Endothelial cell of umbilical vein (primary cell): Measurements from ENCODE around the gene ELOA. TPM values are rescaled to one million over a fixed set of nuclear protein-coding genes. Genes with fewer than 3 reads are reported as not detected.
A peak's percentile ranks its signal among the peaks of the same experiment; 100 is the strongest.

Experiments used
- BruUV-seq: library from RNA; stranded (reverse); fragments of 400-500 nt; replicated peaks from 2 replicates; lab custom pipeline; 2021; lab: Mats Ljungman, UMichigan
- CTCF ChIA-PET: fragments of 300-600, 350-600 bp; sonication (Branson Sonifier 250); formaldehyde crosslinking; loops from one replicate; lab custom pipeline; 2021; ENCODE audit warnings: antibody characterized with exemption, inconsistent platforms; lab: Charles Lee
- POLR2A ChIA-PET: fragments of 300-600, 350-600 bp; sonication (Branson Sonifier 250); formaldehyde crosslinking; loops from one replicate; lab custom pipeline; 2021; ENCODE audit warnings: antibody characterized with exemption, inconsistent platforms; lab: Charles Lee
- DNase-seq: peaks from one replicate; pipeline ENCODE4 v3.0.0-alpha.2; 2011; ENCODE audit warnings: low read depth, low spot score
- FAIRE-seq: peaks from 2 replicates; lab custom pipeline; 2011; peaks lifted over from hg19 to GRCh38; lab: Jason Lieb, UNC
- H2AFZ ChIP-seq: 2 replicates; pipeline ENCODE4 v1.6.0; 2012; ENCODE audit warnings: low read depth, low read length, control low read depth, inconsistent platforms
- H3K27ac ChIP-seq: 2 replicates; pipeline ENCODE4 v1.5.1; 2011; ENCODE audit warnings: low read depth, mild to moderate bottlenecking, control low read depth, low read length, moderate library complexity; ENCODE audit not compliant: insufficient read depth
- H3K27me3 ChIP-seq, 2 experiments: 2 replicates each; pipeline versions ENCODE4 v1.6.0 to v1.6.1; 2011; ENCODE audit warnings: low read length in 2 of 2, mixed read lengths in 1 of 2; ENCODE audit not compliant: control insufficient read depth in 2 of 2, insufficient read depth in 2 of 2
- H3K36me3 ChIP-seq, 2 experiments: 2 replicates in 1 of 2; 3 replicates in 1 of 2; pipeline ENCODE4 v1.5.1; 2011; ENCODE audit warnings: low read length in 2 of 2, mild to moderate bottlenecking in 1 of 2, moderate library complexity in 1 of 2; ENCODE audit not compliant: control insufficient read depth in 2 of 2, insufficient read depth in 2 of 2; ENCODE audit errors: extremely low read depth in 1 of 2
- H3K4me1 ChIP-seq: 3 replicates; pipeline ENCODE4 v1.5.1; 2011; ENCODE audit warnings: mild to moderate bottlenecking, low read length; ENCODE audit not compliant: control insufficient read depth, insufficient read depth; ENCODE audit errors: extremely low read depth
- H3K4me2 ChIP-seq: 2 replicates; pipeline ENCODE4 v1.6.1; 2011; ENCODE audit warnings: low read length, control low read depth, mixed read lengths; ENCODE audit not compliant: insufficient read depth
- H3K4me3 ChIP-seq, 3 experiments: fragments of 200-600 bp in 1 of 3; sonication (generic), shearing (Covaris generic) in 1 of 3; replicated peaks in 1 of 3; 2 replicates each; pipeline ENCODE4 v1.5.1; 2011 to 2016; ENCODE audit warnings: control low read depth in 3 of 3, low read length in 3 of 3, mild to moderate bottlenecking in 2 of 3, inconsistent platforms in 1 of 3, low read depth in 1 of 3, moderate library complexity in 1 of 3; ENCODE audit not compliant: insufficient read depth in 1 of 3
- H3K79me2 ChIP-seq: 2 replicates; pipeline ENCODE4 v1.6.0; 2012; ENCODE audit warnings: low read length, inconsistent platforms; ENCODE audit not compliant: control insufficient read depth, insufficient read depth
- H3K9ac ChIP-seq: replicated peaks from 2 replicates; pipeline ENCODE3; 2011; ENCODE audit warnings: low read length, control low read depth; ENCODE audit not compliant: insufficient read depth; ENCODE audit errors: extremely low read depth
- H3K9me1 ChIP-seq: replicated peaks from 3 replicates; pipeline ENCODE4 v1.6.0; 2011; ENCODE audit warnings: mild to moderate bottlenecking, low read length; ENCODE audit not compliant: control insufficient read depth, insufficient read depth; ENCODE audit errors: extremely low read depth
- H3K9me3 ChIP-seq: replicated peaks from 2 replicates; pipeline ENCODE4 v1.5.1; 2012; ENCODE audit warnings: low read length, inconsistent platforms; ENCODE audit not compliant: control insufficient read depth, insufficient read depth
- H4K20me1 ChIP-seq: replicated peaks from 2 replicates; pipeline ENCODE3; 2011; ENCODE audit warnings: mild to moderate bottlenecking, low read length; ENCODE audit not compliant: control insufficient read depth, insufficient read depth; ENCODE audit errors: extremely low read depth
- CTCF ChIP-seq, 2 donors: IDR thresholded peaks; 1 replicate in 1 of 2; 2 replicates in 1 of 2; pipeline ENCODE4 v1.5.1; 2011; ENCODE audit warnings: low read length in 2 of 2, mild to moderate bottlenecking in 2 of 2, moderate library complexity in 2 of 2, control low read depth in 1 of 2, inconsistent platforms in 1 of 2, low read depth in 1 of 2; ENCODE audit not compliant: insufficient read depth in 1 of 2; ENCODE audit errors: extremely low read depth in 1 of 2
- EZH2 ChIP-seq: IDR thresholded peaks from 2 replicates; pipeline ENCODE4 v1.6.1; 2012; ENCODE audit warnings: borderline replicate concordance, low read depth, mild to moderate bottlenecking, moderate library complexity, low read length, inconsistent platforms; ENCODE audit not compliant: severe bottlenecking
- FOS ChIP-seq: IDR thresholded peaks from 2 replicates; pipeline ENCODE4 v1.6.1; 2011; ENCODE audit warnings: mild to moderate bottlenecking, low read length, moderate library complexity, borderline replicate concordance; ENCODE audit not compliant: insufficient read depth
- GATA2 ChIP-seq: IDR thresholded peaks from 2 replicates; pipeline ENCODE4 v1.7.0; 2011; ENCODE audit warnings: low read depth, mild to moderate bottlenecking, moderate library complexity, mixed read lengths, low read length; ENCODE audit not compliant: insufficient read length, insufficient read depth
- JUN ChIP-seq: IDR thresholded peaks from 2 replicates; pipeline ENCODE4 v1.6.1; 2011; ENCODE audit warnings: borderline replicate concordance, low read depth; ENCODE audit not compliant: insufficient read length, insufficient read depth
- MAX ChIP-seq: IDR thresholded peaks from 2 replicates; pipeline ENCODE4 v1.6.1; 2011; ENCODE audit not compliant: insufficient read depth, insufficient read length
- MYC ChIP-seq: IDR thresholded peaks from one replicate; pipeline ENCODE4 v1.6.1; 2011; ENCODE audit warnings: mild to moderate bottlenecking, low read depth, low read length
- POLR2A ChIP-seq: IDR thresholded peaks from 2 replicates; pipeline ENCODE4 v1.6.1; 2012; ENCODE audit warnings: low read depth, mild to moderate bottlenecking, control low read depth, low read length
- POLR2AphosphoS5 ChIP-seq: IDR thresholded peaks from 2 replicates; pipeline ENCODE4 v1.6.1; 2012; ENCODE audit warnings: low read depth, mild to moderate bottlenecking, control low read depth, low read length, moderate library complexity; ENCODE audit not compliant: insufficient read depth
- dilution Hi-C: fragments of 300-500 bp; cut with MboI; formaldehyde crosslinking; loops from one replicate; pipeline ENCODE4 v1.15.0; 2019; ENCODE audit warnings: low sequenced_read_pairs; ENCODE audit not compliant: extremely low pct_ligation_motif_present
- intact Hi-C: fragments of 100-400 bp; cut with micrococcal nuclease; formaldehyde crosslinking; loops from one replicate; pipeline ENCODE4 v1.10.0; 2022
- polyA plus RNA-seq, 4 experiments: library from polyadenylated mRNA; depleted of rRNA in 3 of 4; stranded (reverse) in 3 of 4; unstranded in 1 of 4; fragments of >200 nt; gene quantifications; 2 replicates each; pipeline versions ENCODE4 v1.2.1 to v1.2.3, GENCODE V29; 2011 to 2012; ENCODE audit warnings: missing spikeins in 1 of 4
- total RNA-seq: library from RNA; stranded (reverse); gene quantifications from 2 replicates; pipeline ENCODE4 v1.2.3, GENCODE V29; 2021

The ELOA gene
- total and polyA plus RNA-seq, 2 donors (not counting 3 experiments of a cell fraction or from before 2014, with no cell fraction given), result 11.9 to 42.6 TPM

DNA sequence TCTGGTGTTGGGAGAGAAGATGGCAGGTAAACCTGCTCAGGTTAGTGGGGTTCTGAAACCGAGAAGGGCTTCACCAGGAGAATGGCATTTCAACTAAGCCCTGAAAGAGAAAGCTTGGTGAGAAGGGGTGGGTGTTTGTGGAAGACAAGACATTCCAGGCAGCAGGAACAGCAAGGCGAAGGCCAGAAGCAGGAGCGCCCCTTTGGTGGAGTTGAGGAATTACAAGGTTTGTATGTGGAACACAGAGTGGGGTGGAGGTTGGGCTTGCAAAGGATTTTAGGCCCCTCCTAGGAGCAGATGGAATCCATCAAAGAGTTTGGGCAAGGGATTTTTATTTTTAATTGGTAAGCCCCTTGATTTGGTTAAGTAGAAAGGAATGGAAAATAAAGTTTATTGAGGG, 24.8 kb upstream of the ELOA start:
- BruUV-seq, result no TSS peak
- Histone ChIP-seq H3K4me2 (no peak overlapping the region), H3K9me1 (no peaks in the 10 kb centered on the region), H3K79me2 (peaks cover 63% of the 10 kb centered on the region), H3K4me1 (no peaks in the 10 kb centered on the region), H3K9ac (no peak overlapping the region), H3K4me3 (no peak overlapping the region), H3K9me3 (no peaks in the 10 kb centered on the region), H3K27me3 (no peaks in the 10 kb centered on the region), H2AFZ (no peak overlapping the region), H3K36me3 (peaks cover 0 to 3% of the 10 kb centered on the region in 2 experiments), H3K27ac (no peak overlapping the region), H4K20me1 (no peaks in the 10 kb centered on the region)
- intact Hi-C loops, result no loop called here
- ChIA-PET POLR2A (no interaction called here), CTCF (no interaction called here)
- dilution Hi-C loops, result no loop called here
- peak; percentile 74 for FAIRE-seq
- peak; percentile 43 to 55 for TF ChIP-seq CTCF (IDR thresholded peaks at IDR 0.05; ENCODE audit: extremely low read depth in 1 of 2, insufficient read depth in 1 of 2, low read depth in 1 of 2, low read length in 2 of 2)
- no peak for TF ChIP-seq FOS
- DNase-seq, result peak; percentile 29

- intact Hi-C loops, result no loop called here
- Histone ChIP-seq H3K27me3 (no peaks in the 10 kb centered on the region), H3K4me1 (no peaks in the 10 kb centered on the region), H2AFZ (no peak overlapping the region), H3K36me3 (peaks cover 0 to 3% of the 10 kb centered on the region in 2 experiments), H4K20me1 (no peaks in the 10 kb centered on the region), H3K27ac (no peak overlapping the region), H3K4me2 (no peak overlapping the region), H3K9ac (no peak overlapping the region), H3K9me3 (no peaks in the 10 kb centered on the region), H3K9me1 (no peaks in the 10 kb centered on the region), H3K79me2 (peaks cover 61% of the 10 kb centered on the region), H3K4me3 (no peak overlapping the region)
- TF ChIP-seq CTCF (IDR thresholded peaks at IDR 0.05; ENCODE audit: extremely low read depth in 1 of 2, insufficient read depth in 1 of 2, low read depth in 1 of 2, low read length in 2 of 2), result no peak
- TF ChIP-seq FOS, result no peak
- TF ChIP-seq POLR2AphosphoS5, result no peak
- no peak for TF ChIP-seq JUN
- TF ChIP-seq MAX, result no peak
- TF ChIP-seq MYC, result no peak
- TF ChIP-seq POLR2A, result no peak
- TF ChIP-seq GATA2, result no peak
- no peak for TF ChIP-seq EZH2
- ChIA-PET POLR2A (no interaction called here), CTCF (no interaction called here)
- no peak for FAIRE-seq
- dilution Hi-C loops, result no loop called here
- BruUV-seq, result no TSS peak
- DNase-seq, result no peak
These were observed 24.0 kb upstream of the ELOA start for GRCh38 chr1:23719162-23719820.
